H9 (cell line): Measurements from ENCODE around the gene RBM5. TPM values are rescaled to one million over a fixed set of nuclear protein-coding genes. Genes with fewer than 3 reads are reported as not detected.

Experiments
- DNase-seq: peaks from one replicate; pipeline ENCODE4 v3.0.0-alpha.2; 2017
- H2AFZ ChIP-seq: one replicate; pipeline ENCODE4 v1.6.1; 2013; ENCODE audit warnings: mild to moderate bottlenecking, low read length, control low read depth, moderate library complexity
- H2AK5ac ChIP-seq: 2 replicates; pipeline ENCODE4 v1.6.1; 2013; ENCODE audit warnings: low read length, control low read depth, mixed read lengths; ENCODE audit not compliant: insufficient read length
- H2BK120ac ChIP-seq: one replicate; pipeline ENCODE4 v1.6.1; 2013; ENCODE audit warnings: low read depth, mild to moderate bottlenecking, low read length, control low read depth, inconsistent platforms; ENCODE audit not compliant: poor library complexity, severe bottlenecking
- H2BK12ac ChIP-seq: 2 replicates; pipeline ENCODE4 v1.6.1; 2013; ENCODE audit warnings: low read length, control low read depth, mixed read lengths, low read depth; ENCODE audit not compliant: insufficient read length
- H2BK15ac ChIP-seq: 2 replicates; pipeline ENCODE4 v1.6.1; 2013; ENCODE audit warnings: low read depth, low read length, control low read depth
- H2BK20ac ChIP-seq: one replicate; pipeline ENCODE4 v1.6.1; 2013; ENCODE audit warnings: low read depth, mild to moderate bottlenecking, low read length, control low read depth, inconsistent platforms; ENCODE audit not compliant: poor library complexity, severe bottlenecking
- H2BK5ac ChIP-seq: 2 replicates; pipeline ENCODE4 v1.6.1; 2013; ENCODE audit warnings: low read length, control low read depth, mixed read lengths; ENCODE audit not compliant: insufficient read length
- H3K14ac ChIP-seq: 2 replicates; pipeline ENCODE4 v1.6.1; 2013; ENCODE audit warnings: low read length, control low read depth; ENCODE audit not compliant: insufficient read depth
- H3K18ac ChIP-seq: 2 replicates; pipeline ENCODE4 v1.6.1; 2013; ENCODE audit warnings: low read depth, mild to moderate bottlenecking, mixed read lengths, low read length, control low read depth; ENCODE audit not compliant: insufficient read length
- H3K23ac ChIP-seq: 2 replicates; pipeline ENCODE4 v1.6.1; 2013; ENCODE audit warnings: low read length, control low read depth, mixed read lengths, low read depth; ENCODE audit not compliant: insufficient read length
- H3K23me2 ChIP-seq: 2 replicates; pipeline ENCODE4 v1.6.1; 2013; ENCODE audit warnings: low read depth, mild to moderate bottlenecking, mixed read lengths, low read length, control low read depth; ENCODE audit not compliant: insufficient read length, poor library complexity, severe bottlenecking
- H3K27ac ChIP-seq: 2 replicates; pipeline ENCODE4 v1.5.1; 2013; ENCODE audit warnings: low read length, control low read depth, mixed read lengths, low read depth; ENCODE audit not compliant: insufficient read length
- H3K27me3 ChIP-seq: 2 replicates; pipeline ENCODE4 v1.6.1; 2013; ENCODE audit warnings: low read length, control low read depth, inconsistent platforms; ENCODE audit not compliant: insufficient read depth
- H3K4ac ChIP-seq: 2 replicates; pipeline ENCODE4 v1.6.1; 2013; ENCODE audit warnings: low read depth, mild to moderate bottlenecking, control low read depth, inconsistent platforms, low read length, moderate library complexity
- H3K4me1 ChIP-seq: 2 replicates; pipeline ENCODE4 v1.6.1; 2013; ENCODE audit warnings: low read length, control low read depth, inconsistent platforms; ENCODE audit not compliant: insufficient read depth
- H3K4me2 ChIP-seq: 2 replicates; pipeline ENCODE4 v1.6.1; 2013; ENCODE audit warnings: low read length, control low read depth, mixed read lengths; ENCODE audit not compliant: insufficient read length, insufficient read depth
- H3K56ac ChIP-seq: 2 replicates; pipeline ENCODE4 v1.6.1; 2013; ENCODE audit warnings: low read depth, mild to moderate bottlenecking, mixed read lengths, low read length, control low read depth; ENCODE audit not compliant: insufficient read length
- H3K79me1 ChIP-seq: 2 replicates; pipeline ENCODE4 v1.6.1; 2013; ENCODE audit warnings: low read depth, mild to moderate bottlenecking, moderate library complexity, low read length, control low read depth, inconsistent platforms; ENCODE audit not compliant: insufficient read depth, poor library complexity, severe bottlenecking
- H3K79me2 ChIP-seq: 2 replicates; pipeline ENCODE4 v1.6.1; 2013; ENCODE audit warnings: low read length, control low read depth, inconsistent platforms; ENCODE audit not compliant: insufficient read depth
- H3K9ac ChIP-seq: 2 replicates; pipeline ENCODE4 v1.6.1; 2013; ENCODE audit warnings: low read length, control low read depth, mixed read lengths; ENCODE audit not compliant: insufficient read length; ENCODE audit errors: extremely low read depth
- H3K9me3 ChIP-seq: one replicate; pipeline ENCODE4 v1.6.1; 2013; ENCODE audit warnings: low read depth, low read length, inconsistent platforms; ENCODE audit not compliant: control insufficient read depth
- H3T11ph ChIP-seq: one replicate; pipeline ENCODE4 v1.6.1; 2013; ENCODE audit warnings: mild to moderate bottlenecking, low read length, control low read depth, inconsistent platforms
- H4K20me1 ChIP-seq: one replicate; pipeline ENCODE4 v1.6.1; 2013; ENCODE audit not compliant: control insufficient read depth, insufficient read length, insufficient read depth
- H4K5ac ChIP-seq: 2 replicates; pipeline ENCODE4 v1.6.1; 2013; ENCODE audit warnings: low read depth, mild to moderate bottlenecking, mixed read lengths, low read length, control low read depth; ENCODE audit not compliant: insufficient read length
- H4K8ac ChIP-seq: replicated peaks from 2 replicates; pipeline ENCODE4 v1.6.1; 2013; ENCODE audit warnings: low read length, control low read depth, mixed read lengths, low read depth; ENCODE audit not compliant: insufficient read length
- H4K91ac ChIP-seq: 2 replicates; pipeline ENCODE4 v1.6.1; 2013; ENCODE audit warnings: low read depth, mild to moderate bottlenecking, moderate library complexity, mixed read lengths, low read length, control low read depth; ENCODE audit not compliant: insufficient read length
- H3K27ac Mint-ChIP-seq, 3 experiments: 2 replicates in 2 of 3; 3 replicates in 1 of 3; pipeline ENCODE4 v1.8.0; 2020 to 2021; ENCODE audit warnings: mixed read lengths in 3 of 3, mild to moderate bottlenecking in 1 of 3, moderate library complexity in 1 of 3
- H3K27me3 Mint-ChIP-seq: 2 replicates; pipeline ENCODE4 v1.8.0; 2021; ENCODE audit warnings: low read depth, mild to moderate bottlenecking, moderate library complexity, mixed read lengths
- H3K36me3 Mint-ChIP-seq, 3 experiments: 2 replicates in 2 of 3; 3 replicates in 1 of 3; pipeline ENCODE4 v1.8.0; 2020 to 2021; ENCODE audit warnings: low read depth in 3 of 3, mixed read lengths in 3 of 3; ENCODE audit not compliant: insufficient read depth in 1 of 3
- H3K4me1 Mint-ChIP-seq, 2 experiments: 2 replicates each; pipeline ENCODE4 v1.8.0; 2020; ENCODE audit warnings: mixed read lengths in 2 of 2
- H3K4me3 Mint-ChIP-seq, 2 experiments: 2 replicates in 1 of 2; 3 replicates in 1 of 2; pipeline ENCODE4 v1.8.0; 2020 to 2021; ENCODE audit warnings: mild to moderate bottlenecking in 2 of 2, mixed read lengths in 2 of 2, moderate library complexity in 1 of 2
- H3K9me3 Mint-ChIP-seq, 2 experiments: 2 replicates in 1 of 2; 3 replicates in 1 of 2; pipeline ENCODE4 v1.8.0; 2020; ENCODE audit warnings: mild to moderate bottlenecking in 2 of 2, mixed read lengths in 2 of 2, moderate library complexity in 1 of 2
- CTCF ChIP-seq: fragments of 200-600 bp; sonication (generic); conservative IDR thresholded peaks from 3 replicates; pipeline ENCODE4 v1.8.0; 2021; ENCODE audit warnings: antibody characterized with exemption, mild to moderate bottlenecking
- WGBS: extraction: QIAGEN DNeasy Blood & Tissue Kit; methylation state at CpG from one replicate; pipeline ENCODE4 v1.1.7; 2013; ENCODE audit warnings: missing lambda C conversion rate, low lambda C conversion rate, mixed read lengths; ENCODE audit not compliant: insufficient read length; ENCODE audit errors: extremely low coverage; 5-methylcytosine and 5-hydroxymethylcytosine counted together
- total RNA-seq: library from RNA; stranded (reverse); gene quantifications from 2 replicates; pipeline ENCODE4 v1.2.1, GENCODE V29; 2021

The RBM5 gene
- total RNA-seq, 1 experiment from 2014 or later: 123 TPM

GRCh38 chr3:50164984-50165909 lies 76.5 kb downstream of the RBM5 start:
- no peak overlapping the region for H3K27ac ChIP-seq
- no peaks in the 10 kb centered on the region for H3K9me3 Mint-ChIP-seq
- peaks cover 31 to 46% of the 10 kb centered on the region in 2 experiments for H3K4me1 Mint-ChIP-seq
- TF ChIP-seq CTCF: no peak
- H2AK5ac ChIP-seq: no peak overlapping the region
- no peak overlapping the region for H4K8ac ChIP-seq
- H3K56ac ChIP-seq: no peak overlapping the region
- H3K79me2 ChIP-seq: no peaks in the 10 kb centered on the region
- H4K5ac ChIP-seq: no peak overlapping the region
- peak overlapping the region; percentile 39; the same call in 1 of the 2 replicates for H3K14ac ChIP-seq
- H3K4me1 ChIP-seq: peaks cover 7% of the 10 kb centered on the region; the same call in 1 of the 2 replicates
- H3K4me3 Mint-ChIP-seq: no peak overlapping the region; a peak in 2 of 5 replicates
- peaks cover 10 to 28% (median 22%) of the 10 kb centered on the region in 3 experiments for H3K36me3 Mint-ChIP-seq
- H3K27me3 Mint-ChIP-seq: no peaks in the 10 kb centered on the region; the same call in 1 of the 2 replicates
- no peak overlapping the region for H2BK12ac ChIP-seq
- H3K27me3 ChIP-seq: no peaks in the 10 kb centered on the region
- peak overlapping the region in 2 of 3 experiments; percentile 64 to 65; a peak in 4 of 7 replicates for H3K27ac Mint-ChIP-seq
- no peaks in the 10 kb centered on the region for H4K20me1 ChIP-seq
- WGBS: no CpG with 5 or more reads among the region's 7 CpGs
- no peak overlapping the region for H2BK15ac ChIP-seq
- H2BK5ac ChIP-seq: no peak overlapping the region
- H3K4me2 ChIP-seq: no peak overlapping the region
- no peak overlapping the region for H3K9ac ChIP-seq
- H3K18ac ChIP-seq: no peak overlapping the region
- H3K23ac ChIP-seq: no peak overlapping the region
- no peaks in the 10 kb centered on the region for H3K79me1 ChIP-seq
- H3T11ph ChIP-seq: no peak overlapping the region
- no peak overlapping the region for H2BK120ac ChIP-seq
- H2BK20ac ChIP-seq: no peak overlapping the region
- H3K23me2 ChIP-seq: no peaks in the 10 kb centered on the region
- no peaks in the 10 kb centered on the region for H3K9me3 ChIP-seq
- no peak overlapping the region for H4K91ac ChIP-seq
- no peak overlapping the region for H3K4ac ChIP-seq
- no peak overlapping the region for H2AFZ ChIP-seq
- DNase-seq: no peak
